Adrenal gland (tissue), 5 donors: ENCODE results near the gene EMX1.

Source experiments
- POLR2A ChIP-seq, 2 donors: fragments of 450-650 bp; IDR thresholded peaks; one replicate each; pipeline ENCODE4 v1.6.1; 2017; ENCODE audit warnings: antibody characterized with exemption in 2 of 2, mild to moderate bottlenecking in 2 of 2, moderate library complexity in 1 of 2
- TF ChIP-seq, protein P1 (sequence below), 6 experiments: fragments of 450-650 bp in 4 of 6; fragments of 200-600 bp in 2 of 6; sonication (generic) in 1 of 6; IDR thresholded peaks; 1 replicate in 5 of 6; 2 replicates in 1 of 6; pipeline versions ENCODE4 v1.5.1 to v1.8.0; 2016 to 2021; ENCODE audit warnings: antibody characterized with exemption in 6 of 6, mild to moderate bottlenecking in 2 of 6, moderate library complexity in 1 of 6
- donor health status: DM: no; HTN: no; CAD: no.

GRCh38 chr2:72896446-72896845, 20.9 kb upstream of the EMX1 start:
- TF ChIP-seq, protein P1, sequence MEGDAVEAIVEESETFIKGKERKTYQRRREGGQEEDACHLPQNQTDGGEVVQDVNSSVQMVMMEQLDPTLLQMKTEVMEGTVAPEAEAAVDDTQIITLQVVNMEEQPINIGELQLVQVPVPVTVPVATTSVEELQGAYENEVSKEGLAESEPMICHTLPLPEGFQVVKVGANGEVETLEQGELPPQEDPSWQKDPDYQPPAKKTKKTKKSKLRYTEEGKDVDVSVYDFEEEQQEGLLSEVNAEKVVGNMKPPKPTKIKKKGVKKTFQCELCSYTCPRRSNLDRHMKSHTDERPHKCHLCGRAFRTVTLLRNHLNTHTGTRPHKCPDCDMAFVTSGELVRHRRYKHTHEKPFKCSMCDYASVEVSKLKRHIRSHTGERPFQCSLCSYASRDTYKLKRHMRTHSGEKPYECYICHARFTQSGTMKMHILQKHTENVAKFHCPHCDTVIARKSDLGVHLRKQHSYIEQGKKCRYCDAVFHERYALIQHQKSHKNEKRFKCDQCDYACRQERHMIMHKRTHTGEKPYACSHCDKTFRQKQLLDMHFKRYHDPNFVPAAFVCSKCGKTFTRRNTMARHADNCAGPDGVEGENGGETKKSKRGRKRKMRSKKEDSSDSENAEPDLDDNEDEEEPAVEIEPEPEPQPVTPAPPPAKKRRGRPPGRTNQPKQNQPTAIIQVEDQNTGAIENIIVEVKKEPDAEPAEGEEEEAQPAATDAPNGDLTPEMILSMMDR (IDR thresholded peaks at IDR 0.05), result no peak
- no peak for TF ChIP-seq POLR2A (IDR thresholded peaks at IDR 0.05)
